Astrocyte (in vitro differentiated cells and primary cell): Measurements from ENCODE around the gene DPF3.

Source experiments
- CTCF ChIP-seq: IDR thresholded peaks from 2 replicates; pipeline ENCODE4 v1.5.1; 2011; ENCODE audit warnings: low read depth, mild to moderate bottlenecking, inconsistent platforms, low read length, moderate library complexity; ENCODE audit not compliant: insufficient read depth
- EZH2 ChIP-seq: IDR thresholded peaks from 2 replicates; pipeline ENCODE4 v1.6.1; 2012; ENCODE audit warnings: mild to moderate bottlenecking, low read length, inconsistent platforms; ENCODE audit not compliant: insufficient read depth

GRCh38 chr14:72907886-72908285, 14.0 kb upstream of the DPF3 start:
- TF ChIP-seq CTCF (no peak), EZH2 (no peak)
